ENCODE results near the gene CDH3. TPM values are rescaled to one million over a fixed set of nuclear protein-coding genes. Genes with fewer than 3 reads are reported as not detected.
"Not testable (repeated sequence)": the region's sequence is repeated elsewhere in the genome, so short reads cannot be mapped to it uniquely, and the experiment has no call there.

CDH3 gene
- total RNA-seq, 6 donors from 2014 or later = 3.6 to 12.3 (median 9.9) TPM

DNA sequence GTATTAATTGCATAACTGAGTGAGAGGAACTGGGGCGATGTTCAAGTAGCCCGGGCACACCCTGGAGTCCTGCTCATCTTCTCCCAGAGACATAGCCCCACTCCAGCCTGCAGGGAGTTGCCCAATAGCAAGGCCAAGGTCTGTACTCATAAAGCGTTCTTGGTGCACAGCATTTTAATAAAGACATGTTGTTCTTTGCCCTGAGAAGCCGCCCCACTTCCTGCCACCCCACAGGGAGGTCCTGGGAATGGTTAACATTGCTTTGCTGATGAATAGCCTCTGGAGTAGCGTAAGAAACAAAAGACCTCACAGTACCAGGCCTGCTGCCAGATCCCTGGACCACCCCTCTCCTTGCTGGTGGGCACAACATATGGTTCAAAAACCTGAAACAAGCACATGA is 70.4 kb downstream of the CDH3 start:
- Histone ChIP-seq H3K4me3 (no peak overlapping the region), H3K27ac (no peak overlapping the region), H3K36me3 (no peaks in the 10 kb centered on the region), H3K9me3 (no peaks in the 10 kb centered on the region), H3K4me1 (no peaks in the 10 kb centered on the region), H3K27me3 (no peaks in the 10 kb centered on the region)
- no peak for TF ChIP-seq CTCF (IDR thresholded peaks at IDR 0.05)
- TF ChIP-seq EP300 (IDR thresholded peaks at IDR 0.05) = no peak
- TF ChIP-seq POLR2AphosphoS5 (IDR thresholded peaks at IDR 0.05) = no peak
- TF ChIP-seq POLR2A (IDR thresholded peaks at IDR 0.05) = no peak
- DNase-seq = no peak
- ATAC-seq (ENCODE audit: low FRiP score in 2 of 2) = no peak
- WGBS, 2 donors = 71 to 82% methylated on average over 3 to 5 of the region's 5 CpGs

DNA sequence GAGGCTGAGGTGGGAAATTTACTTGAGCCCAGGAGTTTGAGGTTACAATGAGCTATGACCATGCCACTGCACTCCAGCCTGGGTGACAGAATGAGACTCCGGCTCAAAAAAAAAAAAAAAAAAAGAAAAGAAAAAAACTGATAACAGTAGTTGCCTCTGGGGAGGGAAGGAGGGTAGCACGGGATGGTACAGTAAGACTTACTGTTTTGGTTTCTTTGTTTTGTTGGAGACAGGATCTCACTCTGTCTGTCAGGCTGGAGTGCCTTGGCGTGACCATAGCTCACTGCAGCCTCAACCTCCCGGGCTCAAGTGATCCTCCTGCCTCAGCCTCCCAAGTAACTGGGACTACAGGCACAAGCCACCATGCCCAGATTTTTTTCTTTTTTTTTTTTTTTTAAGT is 71.4 kb downstream of the CDH3 start:
- not testable (repeated sequence) for DNase-seq; H3K4me3 ChIP-seq; H3K27me3 ChIP-seq; H3K36me3 ChIP-seq; ATAC-seq (ENCODE audit: low FRiP score in 2 of 2); H3K27ac ChIP-seq; H3K9me3 ChIP-seq; H3K4me1 ChIP-seq
- WGBS, 2 donors = 71 to 84% methylated on average over 4 of the region's 4 CpGs

DNA sequence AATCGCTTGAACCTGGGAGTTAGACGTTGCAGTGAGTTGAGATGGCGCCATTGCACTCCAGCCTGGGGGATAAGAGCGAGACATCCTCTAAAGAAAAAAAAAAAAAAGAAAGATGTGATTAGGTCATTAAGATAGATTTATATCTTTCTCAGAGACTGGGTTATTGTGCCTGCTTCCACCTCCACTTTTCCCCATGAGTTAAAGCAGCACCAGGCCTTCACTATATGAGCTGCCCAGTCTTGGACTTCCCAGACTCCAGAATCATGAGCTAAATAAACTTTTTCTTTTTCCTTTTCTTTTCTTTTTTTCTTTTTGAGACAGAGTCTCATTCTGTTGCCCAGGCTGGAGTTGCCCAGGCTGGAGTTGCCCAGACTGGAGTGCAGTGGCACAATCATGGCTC is 72.6 kb downstream of the CDH3 start:
- 94 to 97% methylated on average over 4 of the region's 4 CpGs for WGBS, 2 donors
- ATAC-seq (ENCODE audit: low FRiP score in 2 of 2) = no peak

DNA sequence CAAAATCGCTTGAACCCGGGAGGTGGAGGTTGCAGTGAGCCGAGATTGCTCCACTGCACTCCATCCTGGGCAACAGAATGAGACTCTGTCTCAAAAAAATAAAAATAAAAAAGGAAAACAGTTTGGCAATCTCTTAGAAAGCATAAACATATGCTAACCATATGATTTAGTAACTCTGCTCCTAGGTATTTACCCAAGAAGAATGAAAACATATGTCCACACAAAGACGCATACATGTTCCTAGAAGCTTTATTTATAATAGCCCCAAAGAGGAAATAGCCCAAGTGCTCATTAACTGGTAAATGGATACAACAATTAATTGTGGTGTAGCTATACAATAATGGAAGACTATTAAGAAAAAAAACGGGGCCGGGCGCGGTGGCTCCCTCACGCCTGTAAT is 73.5 kb downstream of the CDH3 start:
- Histone ChIP-seq H3K27ac (no peak overlapping the region), H3K9me3 (no peaks in the 10 kb centered on the region), H3K36me3 (no peaks in the 10 kb centered on the region), H3K4me3 (no peak overlapping the region), H3K27me3 (no peaks in the 10 kb centered on the region), H3K4me1 (no peaks in the 10 kb centered on the region)
- DNase-seq (no peak), ATAC-seq (ENCODE audit: low FRiP score in 2 of 2) (no peak)
- 83 to 89% methylated on average over 9 of the region's 9 CpGs for WGBS, 2 donors
- TF ChIP-seq POLR2AphosphoS5 (IDR thresholded peaks at IDR 0.05) (no peak), CTCF (IDR thresholded peaks at IDR 0.05) (no peak), POLR2A (IDR thresholded peaks at IDR 0.05) (no peak), EP300 (IDR thresholded peaks at IDR 0.05) (no peak)

More for the DNA sequence above, 72.6 kb downstream of the CDH3 start:
- Histone ChIP-seq H3K4me3 (no peak overlapping the region), H3K36me3 (no peaks in the 10 kb centered on the region), H3K4me1 (no peaks in the 10 kb centered on the region), H3K27ac (no peak overlapping the region), H3K27me3 (no peaks in the 10 kb centered on the region), H3K9me3 (no peaks in the 10 kb centered on the region)
- no peak for DNase-seq
- TF ChIP-seq CTCF (IDR thresholded peaks at IDR 0.05) (no peak), EP300 (IDR thresholded peaks at IDR 0.05) (no peak), POLR2AphosphoS5 (IDR thresholded peaks at IDR 0.05) (no peak), POLR2A (IDR thresholded peaks at IDR 0.05) (no peak)

DNA sequence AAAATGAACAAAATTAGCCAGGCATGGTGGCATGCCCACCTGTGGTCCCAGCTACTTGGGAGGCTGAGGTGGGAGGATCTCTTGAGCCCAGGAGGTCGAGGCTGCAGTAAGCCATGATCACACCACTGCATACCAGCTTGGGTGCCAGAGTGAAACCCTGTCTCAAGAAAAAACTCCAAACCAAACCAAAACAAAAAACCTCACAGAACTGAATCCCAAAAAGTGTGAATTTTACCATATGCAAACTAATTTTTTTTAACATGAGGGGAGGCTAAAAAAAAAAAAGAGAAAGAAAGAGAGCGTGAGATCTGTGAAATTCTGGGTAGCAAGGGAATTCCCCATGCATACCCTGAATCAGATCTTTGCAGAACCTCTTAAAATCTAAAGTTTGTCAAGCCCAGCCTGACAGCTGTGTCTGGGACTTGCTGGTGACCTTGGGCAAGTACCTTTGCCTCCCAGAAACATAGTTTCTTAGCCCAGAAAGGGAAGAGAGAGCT is 74.9 kb downstream of the CDH3 start:
- Histone ChIP-seq H3K36me3 (no peaks in the 10 kb centered on the region), H3K27me3 (no peaks in the 10 kb centered on the region), H3K4me1 (no peaks in the 10 kb centered on the region), H3K4me3 (no peak overlapping the region), H3K27ac (no peak overlapping the region), H3K9me3 (no peaks in the 10 kb centered on the region)
- ATAC-seq (ENCODE audit: low FRiP score in 2 of 2) (no peak), DNase-seq (no peak)
- WGBS, 2 donors = 93 to 96% methylated on average over 2 of the region's 2 CpGs
- TF ChIP-seq POLR2AphosphoS5 (IDR thresholded peaks at IDR 0.05) (no peak), CTCF (IDR thresholded peaks at IDR 0.05) (no peak), EP300 (IDR thresholded peaks at IDR 0.05) (no peak), POLR2A (IDR thresholded peaks at IDR 0.05) (no peak)
